CD4-positive, alpha-beta T cell treated with Interferon alpha-2 for 1 hour (primary cell): ENCODE results near the gene SEPSECS.

ENCODE experiments used
- DNase-seq, 2 donors: peaks; one replicate each; pipeline ENCODE4 v3.0.0-alpha.2; 2020 to 2022

Gene SEPSECS

DNA sequence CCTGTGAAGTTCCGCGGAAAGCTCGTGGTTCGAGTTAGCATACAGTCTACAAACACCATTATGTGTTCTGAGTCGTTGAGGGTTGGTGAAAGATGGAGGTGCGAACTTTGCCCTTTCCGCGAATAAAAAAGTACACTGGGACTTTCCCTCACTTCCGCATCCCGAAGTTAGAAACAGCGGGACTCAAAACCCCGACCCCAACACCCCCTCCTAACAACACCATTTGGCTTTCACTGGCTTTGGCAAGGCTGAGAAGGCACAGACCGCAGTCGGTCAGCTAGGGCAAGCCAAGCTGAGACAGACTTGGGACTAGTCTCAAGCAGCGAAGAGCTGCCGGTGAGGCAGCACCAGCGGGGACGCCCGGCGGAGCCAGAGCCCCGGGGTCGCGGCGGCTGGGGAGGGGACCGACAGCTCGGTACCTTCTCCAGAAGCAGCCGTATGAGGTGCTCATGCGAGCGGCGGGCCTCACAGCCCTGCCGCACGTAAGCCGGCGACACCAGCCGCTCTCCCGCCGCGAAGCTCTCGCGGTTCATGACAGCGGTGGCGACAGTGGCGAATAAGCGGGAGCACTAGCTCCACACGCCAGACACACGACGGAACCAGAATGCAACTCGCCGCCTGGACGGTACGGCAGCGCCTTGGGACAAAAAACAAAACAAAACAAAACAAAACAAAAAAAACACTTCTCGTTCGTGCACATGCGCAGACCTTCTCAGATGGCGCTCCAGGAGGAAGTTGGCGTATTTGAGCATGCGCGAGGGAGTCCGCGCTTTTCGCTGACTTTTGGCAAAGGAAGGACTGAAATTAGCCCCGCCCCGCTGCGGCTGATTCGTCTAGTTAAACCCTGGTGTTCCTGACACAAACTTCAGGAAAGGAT lies at the start of gene SEPSECS:
Gene SEPSECS, minus strand, starts transcription at position 613 of the 877 bp plus-strand sequence. Its CDS starts 80 bp downstream, at position 533.
- peak; percentile 95 to 96 for DNase-seq

DNA sequence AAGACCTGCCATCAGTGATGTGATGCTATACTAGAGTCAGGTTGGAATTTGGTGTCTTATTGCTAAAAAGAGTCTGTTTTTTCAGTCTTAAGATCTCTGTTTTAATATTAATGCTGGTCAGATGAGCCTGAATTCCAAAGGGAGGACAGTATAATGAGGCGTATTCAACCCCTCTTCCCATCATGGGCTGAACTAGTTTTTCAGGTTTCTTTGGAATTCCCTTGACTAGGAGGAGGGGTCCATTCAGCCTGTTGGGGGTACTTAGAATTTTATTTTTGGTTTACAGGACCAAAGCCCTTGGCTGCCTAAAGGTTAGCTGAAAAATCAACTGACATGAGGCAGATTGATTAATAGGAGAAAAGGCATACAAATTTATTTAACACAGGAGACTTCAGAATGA lies 49.5 kb upstream of the SEPSECS start:
- DNase-seq = no peak

DNA sequence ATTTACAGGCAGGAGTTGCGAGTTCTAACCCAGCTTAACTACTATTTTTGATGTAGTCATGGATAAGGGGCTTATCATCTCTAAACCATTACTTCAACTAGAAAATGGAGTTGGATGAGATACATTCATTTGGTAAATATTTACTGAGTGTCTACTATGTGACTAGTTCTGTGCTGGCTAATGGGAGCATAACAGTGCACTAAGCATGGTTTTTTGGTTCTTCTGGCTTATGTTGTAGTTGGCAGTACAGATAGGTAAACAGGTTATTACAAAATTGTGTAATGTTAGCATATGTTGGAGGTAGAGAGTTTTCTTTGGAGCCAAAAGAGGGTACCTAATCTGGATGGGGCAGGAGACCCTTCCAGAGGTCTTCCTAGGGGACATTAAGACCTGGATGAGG lies 47.7 kb upstream of the SEPSECS start:
- DNase-seq = no peak

DNA sequence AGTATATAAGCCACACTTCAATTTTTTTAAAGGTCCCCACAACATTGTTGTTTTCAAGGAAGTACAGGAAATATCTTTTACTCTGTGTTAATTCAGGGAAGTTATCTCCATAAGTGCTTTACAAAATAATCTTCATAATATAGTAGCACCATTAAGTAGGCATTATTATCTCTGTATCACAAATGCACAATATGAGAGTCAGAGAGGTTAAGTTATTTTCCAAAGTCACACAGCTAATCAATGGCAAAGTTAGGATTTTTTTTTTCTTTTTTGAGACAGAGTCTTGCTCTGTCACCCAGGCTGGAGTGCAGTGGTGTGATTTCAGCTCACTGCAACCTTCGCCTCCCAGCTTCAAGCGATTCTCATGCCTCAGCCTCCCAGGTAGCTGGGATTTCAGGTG lies 38.5 kb upstream of the SEPSECS start:
- no peak for DNase-seq

DNA sequence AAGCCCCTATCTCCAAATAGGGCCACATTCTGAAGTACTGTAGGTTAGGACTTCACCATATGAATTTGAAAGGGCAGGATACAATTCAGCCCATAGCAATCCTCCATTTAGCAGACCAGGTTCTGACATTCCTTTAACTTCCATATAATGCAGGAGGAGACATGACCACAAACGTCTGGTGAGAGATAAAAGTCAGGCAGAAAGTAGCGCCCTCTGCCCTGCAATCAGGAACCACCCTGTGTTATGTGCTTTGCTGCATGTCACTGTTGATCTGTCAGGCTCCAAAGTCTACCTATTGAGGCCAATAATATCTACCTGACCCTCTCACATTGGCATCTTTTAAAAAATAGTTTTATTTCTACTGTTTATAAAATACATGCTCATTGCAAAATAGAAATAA lies 30.2 kb upstream of the SEPSECS start:
- no peak for DNase-seq

DNA sequence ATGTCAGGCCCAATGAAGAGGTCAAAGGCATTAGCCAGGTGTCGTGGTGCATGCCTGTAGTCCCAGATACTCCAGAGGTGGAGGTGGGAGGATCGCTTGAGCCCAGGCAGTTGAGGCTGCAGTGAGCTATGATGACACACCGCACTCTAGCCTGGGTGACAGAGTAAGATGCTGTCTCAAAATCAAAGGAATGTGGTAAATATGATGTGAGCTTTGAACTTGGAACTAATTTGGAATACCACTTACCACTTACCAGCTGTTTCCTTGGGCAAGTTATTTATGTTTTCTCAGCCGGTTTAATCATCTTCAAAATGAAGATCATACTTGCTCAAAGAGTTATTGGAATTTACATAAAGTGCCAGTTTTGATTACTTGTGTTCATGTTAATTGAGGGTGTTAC lies 23.8 kb upstream of the SEPSECS start:
- no peak for DNase-seq

DNA sequence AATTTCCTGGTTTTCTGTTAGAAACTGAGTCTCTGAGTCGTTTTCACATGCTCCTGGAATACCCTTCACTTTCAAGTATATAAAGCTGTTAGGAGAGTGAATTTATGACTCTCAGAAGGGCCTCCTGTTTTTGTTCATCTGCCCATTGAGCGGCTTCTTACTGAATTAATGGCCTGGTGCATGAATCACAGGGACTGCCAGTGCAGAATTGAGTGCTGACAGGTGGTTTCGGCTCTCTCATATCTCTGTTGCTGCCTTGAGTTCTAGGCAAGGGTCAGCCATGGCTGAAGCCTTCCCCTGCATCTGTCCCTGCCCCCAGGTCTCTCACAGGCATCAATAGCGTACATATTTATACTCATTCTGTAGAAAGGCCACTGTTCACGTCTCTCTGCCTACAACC lies 22.7 kb upstream of the SEPSECS start:
- DNase-seq = no peak

DNA sequence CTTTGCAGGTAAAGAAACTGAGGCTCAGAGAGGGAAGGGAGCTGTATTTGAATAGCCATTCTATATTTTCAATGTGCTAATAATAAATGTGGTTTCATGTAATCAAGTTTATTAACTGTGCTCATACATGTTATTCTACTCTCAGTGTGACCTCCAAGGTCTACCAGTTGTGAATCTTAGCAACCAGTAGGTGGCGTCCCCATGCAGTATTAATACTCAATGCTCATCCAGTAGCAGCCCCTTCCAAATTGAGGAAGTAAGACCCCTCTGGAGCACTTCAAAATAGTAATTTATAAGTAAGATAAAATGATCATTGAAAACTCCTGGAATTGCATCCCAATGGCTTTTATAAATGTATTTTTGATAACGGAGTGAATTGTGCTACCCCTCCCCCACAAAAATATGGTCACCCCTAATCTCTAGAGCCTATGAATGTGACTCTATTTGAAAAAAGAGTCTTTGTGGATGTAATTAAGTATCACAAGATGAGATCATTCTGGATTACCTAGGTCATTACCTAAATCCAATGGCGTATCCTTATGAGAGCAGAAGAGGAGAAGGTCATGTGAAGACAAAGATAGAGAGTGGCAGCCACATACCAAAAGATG lies 20.4 kb upstream of the SEPSECS start:
- DNase-seq = peak; percentile 45 to 61

DNA sequence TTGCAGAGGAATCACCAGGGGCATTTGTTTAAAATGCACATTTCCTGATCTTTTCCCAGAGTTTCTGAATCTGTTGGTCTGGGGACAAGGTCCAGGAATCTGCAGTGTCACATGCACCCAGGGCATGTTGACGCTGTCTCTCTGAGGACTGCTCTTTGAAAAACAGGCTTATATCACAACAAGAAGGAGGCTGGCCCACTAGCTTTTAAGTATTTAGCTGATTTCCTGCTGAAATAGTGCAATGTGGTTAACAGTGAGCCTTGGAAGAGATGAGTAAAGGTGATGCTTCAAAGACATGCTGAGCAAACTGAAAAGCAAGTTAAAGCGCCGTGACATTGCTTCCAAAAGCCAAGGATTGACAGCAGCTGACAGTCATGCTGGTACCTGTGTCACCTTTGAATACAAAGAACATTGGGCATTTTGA lies 18.6 kb upstream of the SEPSECS start:
- no peak for DNase-seq

DNA sequence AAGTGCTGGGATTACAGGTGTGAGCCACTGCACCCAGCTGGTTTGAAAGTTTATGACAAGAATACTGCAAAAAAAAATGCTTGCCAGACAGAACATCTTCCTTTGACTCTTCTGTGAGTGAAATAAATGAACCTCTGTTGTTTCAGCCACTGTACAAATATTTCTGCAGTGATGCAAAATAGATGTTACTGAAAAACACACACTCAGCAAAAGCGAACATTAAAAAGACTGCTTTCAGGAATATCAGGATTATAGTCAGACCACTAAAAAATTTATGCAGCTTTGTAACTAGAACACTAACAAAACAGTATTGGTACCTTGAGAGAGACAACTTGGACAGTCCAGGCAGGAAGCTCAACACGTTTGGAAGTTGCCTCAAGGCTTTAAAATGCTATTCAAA lies 16.9 kb upstream of the SEPSECS start:
- no peak for DNase-seq

DNA sequence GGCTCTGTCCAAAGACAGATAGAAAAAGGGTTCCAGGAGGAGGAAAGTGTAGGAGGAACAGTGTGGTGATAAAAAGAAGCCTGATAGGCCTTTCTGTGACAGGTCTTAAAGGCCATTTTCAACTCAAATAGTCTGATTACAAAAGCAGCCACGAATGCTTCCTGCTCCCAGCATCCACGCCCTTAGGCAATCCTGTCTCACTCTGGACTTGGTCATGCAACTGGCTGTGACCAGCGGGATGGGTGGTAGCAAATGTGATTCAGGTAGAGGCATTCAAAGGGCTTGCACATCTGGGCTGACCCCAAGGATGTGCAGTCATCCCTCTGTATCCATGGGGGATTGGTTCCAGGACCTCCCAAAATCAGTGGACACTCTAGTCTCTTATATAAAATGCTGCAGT lies 14.4 kb upstream of the SEPSECS start:
- DNase-seq = no peak

DNA sequence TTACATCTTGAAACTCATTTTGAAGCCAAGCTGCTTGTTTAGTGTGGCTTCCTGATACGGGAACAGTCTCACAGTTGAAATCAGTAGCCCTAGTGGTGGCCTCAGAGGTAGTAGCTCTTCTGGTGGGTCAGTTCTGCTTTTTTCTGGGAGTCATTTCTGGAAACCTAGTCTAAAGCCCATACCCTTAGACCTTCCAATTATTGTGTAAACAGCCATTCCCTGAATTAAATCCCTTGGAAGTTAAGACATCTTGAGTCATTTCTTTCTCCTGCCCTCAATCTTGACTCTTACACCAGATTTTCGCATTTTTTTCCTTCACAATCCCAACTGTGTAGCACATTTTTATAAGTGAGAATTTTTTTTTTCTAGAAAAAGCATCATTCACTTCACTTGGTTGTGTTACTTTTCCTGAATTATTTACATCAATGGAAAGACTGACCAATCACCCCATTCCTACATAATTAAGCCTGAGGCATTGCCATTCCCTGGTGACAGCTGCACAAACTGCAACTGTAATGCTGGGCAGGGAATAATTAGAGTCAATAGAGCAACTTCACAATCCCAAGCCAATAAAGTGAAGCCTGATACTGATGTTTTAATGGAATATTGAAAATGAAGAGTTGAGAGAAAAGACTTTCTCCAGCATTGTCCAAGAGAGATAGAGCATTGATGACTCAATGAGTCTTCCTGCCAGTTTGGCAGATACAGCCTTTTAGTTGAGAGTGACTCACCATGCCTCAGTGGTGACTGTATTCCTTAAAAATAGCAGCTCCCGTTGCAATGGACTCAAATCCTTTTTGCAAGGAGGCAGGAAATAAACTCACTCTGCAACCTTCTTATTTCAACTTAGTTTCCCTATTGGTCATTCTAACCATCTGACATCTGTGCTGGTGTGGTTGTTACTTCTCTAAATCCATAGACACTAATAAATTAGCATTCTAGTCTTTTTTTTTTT lies 13.0 kb upstream of the SEPSECS start:
- peak in 1 of 2 donors; percentile 14 for DNase-seq

DNA sequence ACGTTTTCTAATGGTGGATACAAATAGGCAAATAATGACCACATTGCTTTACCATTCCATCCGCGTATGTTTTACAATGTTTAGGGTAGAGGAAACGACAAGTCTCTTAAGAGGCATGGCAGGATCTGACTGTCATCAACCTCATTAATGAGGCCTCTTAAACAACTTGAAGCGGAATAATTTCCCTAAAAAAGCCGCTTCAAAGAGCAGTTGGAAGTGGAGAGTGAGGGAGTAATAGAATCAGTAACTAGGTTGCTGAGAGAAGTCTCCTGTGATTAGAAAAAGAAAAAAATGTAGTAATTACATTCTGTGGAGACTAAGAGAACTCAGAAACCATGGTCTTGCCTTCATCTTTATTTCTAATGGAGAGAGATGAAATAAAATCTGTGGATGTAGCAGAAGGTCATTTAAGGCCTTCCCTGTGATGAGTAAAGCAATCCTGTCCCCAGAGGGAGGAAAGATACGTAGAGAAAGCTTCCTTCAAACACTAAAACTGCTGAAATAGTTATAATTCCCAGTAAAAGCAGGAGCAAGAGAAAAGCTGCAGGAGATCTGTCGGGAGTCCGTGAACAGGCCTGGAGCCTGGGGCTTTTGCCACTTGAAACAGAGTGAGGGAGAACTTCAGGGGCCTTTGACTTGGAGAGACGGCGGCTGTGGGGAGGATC lies 11.1 kb upstream of the SEPSECS start:
- DNase-seq = no peak

DNA sequence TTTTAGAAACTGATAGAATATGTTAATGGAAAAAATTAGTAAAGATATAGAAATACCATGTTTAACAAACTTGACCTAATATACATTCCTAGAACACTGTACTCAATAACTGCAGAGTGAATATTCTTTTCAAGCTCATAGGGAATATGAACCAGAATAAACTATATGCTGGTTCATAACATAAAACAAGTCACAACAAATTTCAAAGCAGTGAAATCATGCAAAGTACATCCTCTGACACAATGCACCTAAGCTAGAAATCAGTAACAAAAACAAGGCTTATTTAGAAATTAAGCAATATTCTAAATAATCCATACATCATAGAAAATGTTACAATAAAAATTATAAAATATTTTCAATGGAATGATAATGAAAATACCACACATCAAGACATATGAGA lies 9.2 kb upstream of the SEPSECS start:
- no peak for DNase-seq

DNA sequence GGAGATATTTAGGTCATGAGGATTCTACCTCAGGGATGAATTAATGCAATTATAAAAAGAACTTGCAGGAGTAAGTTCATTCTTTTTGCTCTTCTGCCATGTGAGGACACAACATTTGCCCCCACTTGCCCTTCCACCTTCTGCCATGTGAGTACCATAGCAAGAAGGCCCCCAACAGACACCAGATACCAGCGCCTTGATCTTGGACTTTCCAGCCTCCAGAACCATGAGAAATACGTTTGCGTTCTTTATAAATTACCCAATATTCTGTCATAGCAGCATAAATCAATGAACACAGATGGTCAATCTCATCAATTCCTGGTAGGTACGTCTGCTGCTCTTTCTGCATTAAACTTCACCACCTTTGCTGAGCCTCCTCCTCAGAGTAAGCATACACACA lies 5.7 kb upstream of the SEPSECS start:
- DNase-seq = no peak

DNA sequence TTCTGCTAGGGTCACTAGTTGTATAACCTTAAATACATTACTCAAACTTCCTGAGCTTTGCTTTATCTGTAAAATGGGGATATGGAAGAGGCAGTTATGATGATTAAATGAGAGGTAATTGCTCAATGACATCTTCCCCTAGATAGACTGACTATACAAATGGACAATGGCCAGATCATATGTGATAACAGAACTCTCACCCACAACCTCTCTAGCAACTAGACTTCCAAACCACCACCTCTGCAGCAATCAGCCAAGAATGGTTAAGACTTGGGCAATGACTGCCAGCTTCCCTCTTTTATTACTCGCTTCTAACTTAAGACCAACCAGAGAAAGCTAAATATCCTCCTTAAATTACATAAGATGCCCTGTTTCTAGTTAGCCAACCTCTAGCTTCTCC lies 2.9 kb upstream of the SEPSECS start:
- no peak for DNase-seq

DNA sequence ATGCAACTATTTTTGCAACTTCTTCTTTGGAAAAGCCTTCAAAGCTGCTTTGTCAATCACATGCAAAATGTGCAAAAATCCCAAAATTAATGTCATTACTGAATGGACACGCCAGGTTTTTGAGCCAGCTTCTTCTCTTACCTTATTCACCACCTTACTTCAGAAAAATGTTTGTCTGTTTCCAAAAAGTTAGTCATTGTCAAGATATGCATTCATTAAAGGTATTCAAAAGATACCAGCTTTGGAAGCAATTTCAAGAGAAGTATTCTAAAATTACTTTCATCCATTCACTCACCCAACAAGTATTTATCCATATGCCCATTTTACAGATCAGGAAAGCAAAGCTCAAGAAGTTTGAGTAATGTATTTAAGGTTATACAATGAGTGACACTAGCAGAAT lies 2.3 kb upstream of the SEPSECS start:
- DNase-seq = no peak

DNA sequence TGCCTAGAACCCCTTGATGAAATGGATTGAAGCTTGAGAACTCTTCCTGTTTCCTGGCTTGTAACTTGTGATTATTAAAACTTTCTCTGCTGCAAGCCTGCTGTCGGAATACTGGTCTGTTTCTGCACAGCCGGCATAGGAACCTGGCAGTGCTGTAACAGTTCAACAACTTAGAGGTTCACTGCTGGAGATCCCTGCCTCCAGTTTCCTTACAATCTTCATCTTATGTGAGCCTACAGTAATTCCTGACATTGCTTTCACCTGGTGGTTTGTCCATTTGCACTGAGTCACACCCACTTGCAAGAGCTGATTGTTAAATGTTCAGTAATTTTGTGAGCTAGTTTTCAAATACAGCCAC lies 1.3 kb upstream of the SEPSECS start:
- peak in 1 of 2 donors; percentile 7 for DNase-seq

DNA sequence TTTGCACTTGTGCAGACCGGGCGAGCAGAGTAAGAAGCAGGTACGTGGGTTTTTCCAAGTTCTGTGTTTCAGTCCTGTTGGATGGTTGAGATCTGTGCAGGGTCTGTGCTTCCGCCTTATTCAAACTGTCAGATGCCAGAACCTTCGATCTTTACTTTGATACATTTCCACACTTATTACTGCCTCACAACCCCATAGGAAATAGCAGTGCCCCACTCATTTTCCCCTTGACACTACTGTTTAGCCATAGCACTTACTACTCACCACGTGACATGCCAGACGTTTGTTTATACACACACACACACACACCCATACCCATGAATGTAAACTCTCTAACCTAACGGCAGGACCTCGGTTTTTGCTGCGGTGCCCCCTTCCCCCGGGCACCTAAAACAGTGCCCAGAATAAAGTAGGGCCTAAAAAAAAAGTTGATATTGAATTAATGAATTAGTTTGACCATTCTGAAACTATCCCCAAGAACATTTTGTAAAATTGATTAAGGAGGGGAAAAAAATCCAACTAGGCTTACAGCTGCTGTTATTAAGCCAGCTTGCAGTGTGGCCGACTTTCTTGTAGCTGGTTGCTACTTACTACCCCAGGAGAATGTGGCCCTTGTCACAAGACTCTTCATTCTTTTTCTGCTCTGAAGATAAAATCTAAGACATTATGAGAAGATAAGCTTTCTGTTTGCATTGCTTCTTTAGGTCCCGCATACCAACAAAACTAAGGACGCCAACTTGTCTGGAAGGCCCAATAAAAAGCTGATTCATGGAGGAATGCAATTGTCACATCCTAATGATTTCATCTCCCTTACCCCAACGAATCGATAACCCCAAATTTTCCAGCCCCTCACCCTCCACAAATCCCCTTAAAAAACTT lies 704 bp upstream of the SEPSECS start:
- no peak for DNase-seq

DNA sequence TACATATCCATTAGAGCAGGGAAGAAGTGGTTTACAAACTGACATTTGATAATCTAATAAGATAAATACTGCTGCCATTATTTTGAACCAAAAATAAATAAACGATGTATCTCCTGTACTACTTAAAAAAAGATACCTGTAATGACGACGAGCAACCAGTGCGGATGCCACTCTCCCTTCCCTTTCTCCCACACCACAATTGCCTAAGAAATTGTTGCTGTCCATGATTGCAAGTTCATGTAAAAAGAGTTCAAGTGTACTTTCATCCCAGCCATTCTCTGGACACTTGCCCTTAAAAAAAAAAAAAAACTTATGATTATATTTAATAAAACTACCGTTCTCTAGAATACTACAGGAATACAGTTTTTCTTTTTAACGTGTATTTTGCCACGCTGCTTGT lies 1.4 kb downstream of the SEPSECS start:
- no peak for DNase-seq

DNA sequence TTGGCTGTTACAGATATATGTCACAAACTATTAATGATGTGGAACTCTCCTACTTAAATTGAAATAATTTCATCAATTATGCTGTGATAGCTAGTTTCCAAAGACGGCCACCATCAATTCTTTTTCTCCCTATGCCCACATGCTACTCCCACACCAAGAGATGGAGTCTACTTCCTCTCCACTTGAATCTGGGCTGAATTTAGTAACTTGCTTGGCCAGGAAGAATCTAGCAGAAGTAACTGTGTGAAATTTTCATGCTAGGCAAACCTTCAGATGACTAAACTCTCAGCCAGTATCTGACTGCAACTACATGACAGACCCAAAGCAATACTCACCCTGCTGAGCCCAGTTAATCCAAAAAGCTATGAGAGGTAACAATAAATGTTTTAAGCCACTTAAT lies 3.2 kb downstream of the SEPSECS start:
- no peak for DNase-seq

DNA sequence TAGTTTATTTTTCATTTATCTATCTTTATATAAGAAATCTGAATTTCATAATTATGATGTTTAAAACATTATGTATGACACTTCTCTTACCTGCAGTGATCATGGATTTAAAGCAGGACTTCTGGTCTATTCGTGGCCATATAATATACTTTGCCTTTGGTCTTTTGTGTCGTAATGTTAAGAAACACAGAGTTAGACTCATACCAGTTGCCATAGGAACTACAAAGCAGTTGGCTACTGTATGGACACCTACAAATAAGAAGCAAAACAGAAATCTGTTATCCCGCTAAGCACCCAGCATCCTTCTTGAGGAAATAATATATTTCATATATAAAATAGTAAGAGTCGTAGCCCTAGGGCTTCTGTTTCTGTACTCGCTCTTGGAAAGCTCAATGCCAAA lies 4.3 kb downstream of the SEPSECS start:
- DNase-seq = no peak
